Measurements from ENCODE around the gene DNASE1L2. TPM values are rescaled to one million over a fixed set of nuclear protein-coding genes. Genes with fewer than 3 reads are reported as not detected.

DNASE1L2 gene
- total RNA-seq, 1 experiment from 2014 or later, result 1.5 TPM

DNA sequence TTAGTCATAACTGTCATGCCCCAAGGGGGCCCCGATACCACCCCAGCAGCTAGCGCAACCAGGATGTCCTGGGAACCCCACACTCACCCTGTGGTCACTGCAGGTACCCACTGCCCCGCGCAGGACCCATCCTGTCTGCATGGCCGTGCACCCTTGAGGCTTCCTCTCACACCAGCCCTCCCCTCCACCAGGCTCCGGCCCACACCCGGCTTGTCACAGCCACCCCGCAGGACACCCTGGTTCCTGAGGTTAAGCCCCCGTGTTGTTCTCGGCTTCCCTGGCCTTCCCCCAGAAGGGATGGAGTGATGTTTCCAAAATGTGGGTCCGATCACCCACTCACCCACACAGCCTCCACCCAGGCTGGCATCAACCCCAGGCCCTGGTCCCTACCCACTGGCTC is 7.5 kb downstream of the DNASE1L2 start:
- no peak overlapping the region for H3K27ac Mint-ChIP-seq (ENCODE audit: low read depth, unreplicated experiment)
- H3K4me1 Mint-ChIP-seq (ENCODE audit: insufficient read depth, unreplicated experiment), result peaks cover 5% of the 10 kb centered on the region
- ChIA-PET CTCF (no interaction called here), POLR2A (no interaction called here)
- no TSS peak for BruUV-seq (replicated peaks)
- no peaks in the 10 kb centered on the region for H3K27me3 Mint-ChIP-seq (ENCODE audit: insufficient read depth, unreplicated experiment)
- H3K4me3 Mint-ChIP-seq (ENCODE audit: unreplicated experiment), result no peak overlapping the region
- TF ChIP-seq, protein P1, sequence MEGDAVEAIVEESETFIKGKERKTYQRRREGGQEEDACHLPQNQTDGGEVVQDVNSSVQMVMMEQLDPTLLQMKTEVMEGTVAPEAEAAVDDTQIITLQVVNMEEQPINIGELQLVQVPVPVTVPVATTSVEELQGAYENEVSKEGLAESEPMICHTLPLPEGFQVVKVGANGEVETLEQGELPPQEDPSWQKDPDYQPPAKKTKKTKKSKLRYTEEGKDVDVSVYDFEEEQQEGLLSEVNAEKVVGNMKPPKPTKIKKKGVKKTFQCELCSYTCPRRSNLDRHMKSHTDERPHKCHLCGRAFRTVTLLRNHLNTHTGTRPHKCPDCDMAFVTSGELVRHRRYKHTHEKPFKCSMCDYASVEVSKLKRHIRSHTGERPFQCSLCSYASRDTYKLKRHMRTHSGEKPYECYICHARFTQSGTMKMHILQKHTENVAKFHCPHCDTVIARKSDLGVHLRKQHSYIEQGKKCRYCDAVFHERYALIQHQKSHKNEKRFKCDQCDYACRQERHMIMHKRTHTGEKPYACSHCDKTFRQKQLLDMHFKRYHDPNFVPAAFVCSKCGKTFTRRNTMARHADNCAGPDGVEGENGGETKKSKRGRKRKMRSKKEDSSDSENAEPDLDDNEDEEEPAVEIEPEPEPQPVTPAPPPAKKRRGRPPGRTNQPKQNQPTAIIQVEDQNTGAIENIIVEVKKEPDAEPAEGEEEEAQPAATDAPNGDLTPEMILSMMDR (IDR thresholded peaks at IDR 0.05; ENCODE audit: unreplicated experiment), result no peak
- no peak for DNase-seq (ENCODE audit: unreplicated experiment)
- intact Hi-C loops (cut with micrococcal nuclease), result no loop called here
- no peaks in the 10 kb centered on the region for H3K9me3 Mint-ChIP-seq (ENCODE audit: unreplicated experiment)
- peaks cover 61% of the 10 kb centered on the region for H3K36me3 Mint-ChIP-seq (ENCODE audit: insufficient read depth, unreplicated experiment)

DNA sequence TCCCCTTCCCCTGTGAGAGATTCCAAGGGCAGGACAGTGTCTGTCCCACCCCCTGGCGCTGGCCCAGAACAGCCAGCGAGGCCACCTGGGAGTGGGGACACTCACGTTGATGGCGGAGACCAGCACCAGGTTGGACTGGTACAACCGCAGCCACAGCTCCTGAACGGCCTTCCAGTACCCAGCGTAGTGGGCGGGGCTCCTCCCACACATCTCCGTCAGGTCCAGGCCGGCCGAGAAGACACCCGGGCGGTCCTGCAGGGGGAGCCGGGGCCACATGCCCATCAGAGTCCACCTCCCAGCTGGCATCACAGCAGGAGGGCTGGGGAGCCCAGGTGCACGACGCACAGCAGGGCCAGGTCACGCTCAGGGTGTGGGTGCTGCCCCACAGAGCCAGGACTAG is 8.1 kb downstream of the DNASE1L2 start:
- Mint-ChIP-seq H3K4me1 (ENCODE audit: insufficient read depth, unreplicated experiment) (peaks cover 5% of the 10 kb centered on the region), H3K36me3 (ENCODE audit: insufficient read depth, unreplicated experiment) (peaks cover 58% of the 10 kb centered on the region), H3K4me3 (ENCODE audit: unreplicated experiment) (no peak overlapping the region), H3K27ac (ENCODE audit: low read depth, unreplicated experiment) (no peak overlapping the region), H3K27me3 (ENCODE audit: insufficient read depth, unreplicated experiment) (no peaks in the 10 kb centered on the region), H3K9me3 (ENCODE audit: unreplicated experiment) (no peaks in the 10 kb centered on the region)
- POLR2A ChIA-PET, result interaction anchor here (0.8 kb wide), 1 partner anchor 32 kb away, joined by 3 read pairs; no protein-coding TSS in a partner anchor
- no TSS peak for BruUV-seq (replicated peaks)
- CTCF ChIA-PET, result no interaction called here
- intact Hi-C loops (cut with micrococcal nuclease), result no loop called here
- no peak for DNase-seq (ENCODE audit: unreplicated experiment)
- TF ChIP-seq, protein P1 (IDR thresholded peaks at IDR 0.05; ENCODE audit: unreplicated experiment), result no peak

DNA sequence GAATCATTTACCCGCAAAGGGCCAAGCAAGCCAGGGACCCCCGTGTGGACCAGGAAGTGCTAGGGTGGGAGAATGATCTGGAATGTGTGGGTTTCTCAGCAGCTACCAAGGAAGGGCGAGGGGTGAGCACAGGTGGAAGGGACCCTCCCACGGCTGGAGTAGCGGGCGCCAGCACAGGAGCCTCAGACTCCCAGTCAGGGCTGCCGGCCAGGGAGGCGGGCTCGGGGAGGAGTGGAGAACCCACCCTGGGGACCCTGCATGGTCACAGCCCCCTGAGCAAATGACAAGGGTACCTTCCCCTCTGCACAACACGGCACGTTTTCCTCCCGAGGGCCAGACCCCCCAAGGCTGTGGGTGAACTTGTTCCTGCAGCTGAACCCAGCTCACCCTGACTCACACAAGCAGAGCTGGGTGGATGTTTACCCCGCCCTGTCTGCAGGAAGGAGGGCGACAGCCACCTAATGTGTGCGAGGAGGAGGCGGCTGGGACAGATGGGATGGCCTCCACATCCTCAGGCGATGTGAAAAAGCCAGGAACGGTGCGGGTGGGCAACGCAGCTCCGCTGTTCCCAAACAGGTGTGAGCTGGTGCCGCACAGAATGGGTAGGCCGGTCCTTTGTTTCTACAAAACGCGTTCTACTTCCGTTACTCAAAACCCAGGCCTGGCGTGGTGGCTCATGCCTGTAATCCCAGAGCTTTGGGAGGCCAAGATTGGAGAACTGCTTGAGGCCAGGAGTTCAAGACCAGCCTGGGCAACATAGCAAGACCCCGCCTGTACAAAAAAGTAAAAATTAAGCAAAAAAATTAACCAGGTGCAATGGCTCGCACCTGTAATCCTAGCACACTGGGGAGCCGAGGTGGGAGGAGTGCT is 8.9 kb downstream of the DNASE1L2 start:
- no peak overlapping the region for H3K4me3 Mint-ChIP-seq (ENCODE audit: unreplicated experiment)
- ChIA-PET CTCF (no interaction called here), POLR2A (interaction anchor here (0.8 kb wide), 1 partner anchor 33 kb away, joined by 3 read pairs; no protein-coding TSS in a partner anchor)
- intact Hi-C loops (cut with micrococcal nuclease), result no loop called here
- BruUV-seq (replicated peaks), result no TSS peak
- no peak for DNase-seq (ENCODE audit: unreplicated experiment)
- H3K9me3 Mint-ChIP-seq (ENCODE audit: unreplicated experiment), result no peaks in the 10 kb centered on the region
- peaks cover 54% of the 10 kb centered on the region for H3K36me3 Mint-ChIP-seq (ENCODE audit: insufficient read depth, unreplicated experiment)
- H3K4me1 Mint-ChIP-seq (ENCODE audit: insufficient read depth, unreplicated experiment), result peaks cover 5% of the 10 kb centered on the region
- H3K27me3 Mint-ChIP-seq (ENCODE audit: insufficient read depth, unreplicated experiment), result no peaks in the 10 kb centered on the region
- H3K27ac Mint-ChIP-seq (ENCODE audit: low read depth, unreplicated experiment), result no peak overlapping the region
- TF ChIP-seq, protein P1 (IDR thresholded peaks at IDR 0.05; ENCODE audit: unreplicated experiment), result no peak

DNA sequence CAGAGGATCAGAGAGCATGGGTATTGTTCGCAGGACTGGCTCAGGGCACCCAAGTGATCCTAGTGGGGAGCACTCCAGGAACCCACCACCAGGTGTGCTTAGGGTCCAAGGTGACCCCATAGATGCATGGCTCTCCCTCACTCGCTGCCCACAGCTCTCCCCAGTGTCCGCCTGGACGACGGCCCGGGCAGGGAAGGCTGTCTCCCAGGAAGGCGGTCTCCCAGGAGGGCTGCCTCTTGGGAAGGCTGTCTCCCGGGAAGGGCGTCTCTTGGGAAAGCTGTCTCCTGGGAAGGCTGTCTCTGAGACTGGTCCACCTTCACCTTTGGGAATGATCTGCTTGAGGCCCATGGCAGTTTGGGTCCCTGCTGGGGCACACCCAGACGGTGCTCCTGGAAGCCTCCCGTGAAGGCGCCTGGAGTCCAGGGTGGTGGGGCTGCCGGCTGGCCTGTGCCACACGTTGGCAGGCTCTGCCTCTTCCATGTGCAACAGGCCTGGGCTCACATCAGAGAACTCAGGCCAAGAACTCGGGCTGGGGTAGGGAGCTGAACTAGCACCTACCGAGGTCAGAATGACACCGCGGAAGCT is 10.1 kb downstream of the DNASE1L2 start:
- peaks cover 50% of the 10 kb centered on the region for H3K36me3 Mint-ChIP-seq (ENCODE audit: insufficient read depth, unreplicated experiment)
- no peaks in the 10 kb centered on the region for H3K27me3 Mint-ChIP-seq (ENCODE audit: insufficient read depth, unreplicated experiment)
- H3K9me3 Mint-ChIP-seq (ENCODE audit: unreplicated experiment), result no peaks in the 10 kb centered on the region
- peaks cover 5% of the 10 kb centered on the region for H3K4me1 Mint-ChIP-seq (ENCODE audit: insufficient read depth, unreplicated experiment)
- TF ChIP-seq, protein P1 (IDR thresholded peaks at IDR 0.05; ENCODE audit: unreplicated experiment), result no peak
- POLR2A ChIA-PET, result no interaction called here
- CTCF ChIA-PET, result interaction anchor here (0.6 to 0.9 kb wide), 4 partner anchors 61 to 825 kb away, joined by 3 to 6 read pairs (median 3); no protein-coding TSS in a partner anchor
- H3K4me3 Mint-ChIP-seq (ENCODE audit: unreplicated experiment), result no peak overlapping the region
- intact Hi-C loops (cut with micrococcal nuclease), result no loop called here
- no peak for DNase-seq (ENCODE audit: unreplicated experiment)
- H3K27ac Mint-ChIP-seq (ENCODE audit: low read depth, unreplicated experiment), result no peak overlapping the region
- no TSS peak for BruUV-seq (replicated peaks)
